ENCODE data around the gene LTA. TPM values are rescaled to one million over a fixed set of nuclear protein-coding genes. Genes with fewer than 3 reads are reported as not detected.

LTA gene
- total and polyA plus RNA-seq, 2 experiments from 2014 or later: not detected

Small RNA genes lying within 50 kb of the gene (small RNA-seq; reads per million reads assigned to genes)
- 15.1 reads per million, percentile 97 among the genes with 10 or more reads in this experiment for gene SNORA38 (ENCODE audit: low replicate concordance)
- gene SNORD117 (ENCODE audit: low replicate concordance): 132 reads per million, percentile 99 among the genes with 10 or more reads in this experiment
- gene SNORD84 (ENCODE audit: low replicate concordance): not detected
- gene UQCRHP1 (ENCODE audit: low replicate concordance): not detected

Other genes with a start within 250 kb of the LTA start
Only the 30 nearest of the 34 such genes appear.
- 36.1 and 44.3 TPM in 2 replicates for gene HLA-B, start 215.1 kb upstream of the LTA start, total RNA-seq (2014; rRNA removed; shearing (Covaris generic))
- gene HLA-B, start 215.1 kb upstream of the LTA start, polyA plus RNA-seq (2016; fragmentation: Nextera tagmentation; extraction: Ambion mirVana): 86.0 and 102 TPM in 2 replicates
- 18.2 and 22.7 TPM in 2 replicates for gene MICA, start 168.7 kb upstream of the LTA start, total RNA-seq (2014; rRNA removed; shearing (Covaris generic))
- gene MICA, start 168.7 kb upstream of the LTA start, polyA plus RNA-seq (2016; fragmentation: Nextera tagmentation; extraction: Ambion mirVana): 12.7 and 13.4 TPM in 2 replicates
- gene MICB, start 74.1 kb upstream of the LTA start, total RNA-seq (2014; rRNA removed; shearing (Covaris generic)): 20.8 and 23.8 TPM in 2 replicates
- 8.8 and 9.2 TPM in 2 replicates for gene MICB, start 74.1 kb upstream of the LTA start, polyA plus RNA-seq (2016; fragmentation: Nextera tagmentation; extraction: Ambion mirVana)
- not detected in 2 replicates for gene MCCD1, start 43.3 kb upstream of the LTA start, total RNA-seq (2014; rRNA removed; shearing (Covaris generic))
- gene MCCD1, start 43.3 kb upstream of the LTA start, polyA plus RNA-seq (2016; fragmentation: Nextera tagmentation; extraction: Ambion mirVana): not detected in 2 replicates
- gene DDX39B, start 30.3 kb upstream of the LTA start, total RNA-seq (2014; rRNA removed; shearing (Covaris generic)): 849 and 866 TPM in 2 replicates
- gene DDX39B, start 30.3 kb upstream of the LTA start, polyA plus RNA-seq (2016; fragmentation: Nextera tagmentation; extraction: Ambion mirVana): 341 and 357 TPM in 2 replicates
- 1.6 and 2.4 TPM in 2 replicates for gene ATP6V1G2, start 25.7 kb upstream of the LTA start, total RNA-seq (2014; rRNA removed; shearing (Covaris generic))
- 2.2 and 2.7 TPM in 2 replicates for gene ATP6V1G2, start 25.7 kb upstream of the LTA start, polyA plus RNA-seq (2016; fragmentation: Nextera tagmentation; extraction: Ambion mirVana)
- 10.1 and 12.3 TPM in 2 replicates for gene NFKBIL1, start 24.7 kb upstream of the LTA start, total RNA-seq (2014; rRNA removed; shearing (Covaris generic))
- gene NFKBIL1, start 24.7 kb upstream of the LTA start, polyA plus RNA-seq (2016; fragmentation: Nextera tagmentation; extraction: Ambion mirVana): 8.4 and 9.6 TPM in 2 replicates
- gene TNF, start 3.3 kb downstream of the LTA start, total RNA-seq (2014; rRNA removed; shearing (Covaris generic)): not detected in 2 replicates
- gene TNF, start 3.3 kb downstream of the LTA start, polyA plus RNA-seq (2016; fragmentation: Nextera tagmentation; extraction: Ambion mirVana): 0.11 TPM in 1 of 2 replicates, not detected in the other
- gene LTB, start 10.1 kb downstream of the LTA start, total RNA-seq (2014; rRNA removed; shearing (Covaris generic)): not detected in 2 replicates
- gene LTB, start 10.1 kb downstream of the LTA start, polyA plus RNA-seq (2016; fragmentation: Nextera tagmentation; extraction: Ambion mirVana): 0.83 and 1.7 TPM in 2 replicates
- not detected in 2 replicates for gene LST1, start 14.0 kb downstream of the LTA start, total RNA-seq (2014; rRNA removed; shearing (Covaris generic))
- 0.37 TPM in 1 of 2 replicates, not detected in the other for gene LST1, start 14.0 kb downstream of the LTA start, polyA plus RNA-seq (2016; fragmentation: Nextera tagmentation; extraction: Ambion mirVana)
- not detected in 2 replicates for gene NCR3, start 20.7 kb downstream of the LTA start, total RNA-seq (2014; rRNA removed; shearing (Covaris generic))
- gene NCR3, start 20.7 kb downstream of the LTA start, polyA plus RNA-seq (2016; fragmentation: Nextera tagmentation; extraction: Ambion mirVana): not detected in 2 replicates
- gene AIF1, start 42.9 kb downstream of the LTA start, total RNA-seq (2014; rRNA removed; shearing (Covaris generic)): 6.2 and 13.3 TPM in 2 replicates
- gene AIF1, start 42.9 kb downstream of the LTA start, polyA plus RNA-seq (2016; fragmentation: Nextera tagmentation; extraction: Ambion mirVana): 33.7 and 36.2 TPM in 2 replicates
- 223 and 273 TPM in 2 replicates for gene PRRC2A, start 48.4 kb downstream of the LTA start, total RNA-seq (2014; rRNA removed; shearing (Covaris generic))
- 213 and 238 TPM in 2 replicates for gene PRRC2A, start 48.4 kb downstream of the LTA start, polyA plus RNA-seq (2016; fragmentation: Nextera tagmentation; extraction: Ambion mirVana)
- 289 and 292 TPM in 2 replicates for gene BAG6, start 80.4 kb downstream of the LTA start, total RNA-seq (2014; rRNA removed; shearing (Covaris generic))
- gene BAG6, start 80.4 kb downstream of the LTA start, polyA plus RNA-seq (2016; fragmentation: Nextera tagmentation; extraction: Ambion mirVana): 169 and 183 TPM in 2 replicates
- gene APOM, start 83.6 kb downstream of the LTA start, total RNA-seq (2014; rRNA removed; shearing (Covaris generic)): 1.2 and 4.2 TPM in 2 replicates
- gene APOM, start 83.6 kb downstream of the LTA start, polyA plus RNA-seq (2016; fragmentation: Nextera tagmentation; extraction: Ambion mirVana): 10.0 and 10.7 TPM in 2 replicates
- 12.8 and 15.0 TPM in 2 replicates for gene C6orf47, start 88.5 kb downstream of the LTA start, total RNA-seq (2014; rRNA removed; shearing (Covaris generic))
- gene C6orf47, start 88.5 kb downstream of the LTA start, polyA plus RNA-seq (2016; fragmentation: Nextera tagmentation; extraction: Ambion mirVana): 9.4 TPM in 2 replicates
- 24.6 and 27.1 TPM in 2 replicates for gene GPANK1, start 92.7 kb downstream of the LTA start, total RNA-seq (2014; rRNA removed; shearing (Covaris generic))
- 49.2 and 54.0 TPM in 2 replicates for gene GPANK1, start 92.7 kb downstream of the LTA start, polyA plus RNA-seq (2016; fragmentation: Nextera tagmentation; extraction: Ambion mirVana)
- gene CSNK2B, start 93.8 kb downstream of the LTA start, total RNA-seq (2014; rRNA removed; shearing (Covaris generic)): 210 and 260 TPM in 2 replicates
- 271 and 282 TPM in 2 replicates for gene CSNK2B, start 93.8 kb downstream of the LTA start, polyA plus RNA-seq (2016; fragmentation: Nextera tagmentation; extraction: Ambion mirVana)
- 3.8 and 7.9 TPM in 2 replicates for gene LY6G5B, start 97.7 kb downstream of the LTA start, total RNA-seq (2014; rRNA removed; shearing (Covaris generic))
- gene LY6G5B, start 97.7 kb downstream of the LTA start, polyA plus RNA-seq (2016; fragmentation: Nextera tagmentation; extraction: Ambion mirVana): 8.4 and 8.5 TPM in 2 replicates
- 1.1 TPM in 1 of 2 replicates, not detected in the other for gene LY6G5C, start 108.8 kb downstream of the LTA start, total RNA-seq (2014; rRNA removed; shearing (Covaris generic))
- gene LY6G5C, start 108.8 kb downstream of the LTA start, polyA plus RNA-seq (2016; fragmentation: Nextera tagmentation; extraction: Ambion mirVana): 2.1 TPM in 2 replicates
- gene ABHD16A, start 131.0 kb downstream of the LTA start, total RNA-seq (2014; rRNA removed; shearing (Covaris generic)): 29.7 and 37.0 TPM in 2 replicates
- gene ABHD16A, start 131.0 kb downstream of the LTA start, polyA plus RNA-seq (2016; fragmentation: Nextera tagmentation; extraction: Ambion mirVana): 25.9 and 26.9 TPM in 2 replicates
- gene LY6G6F, start 134.6 kb downstream of the LTA start, total RNA-seq (2014; rRNA removed; shearing (Covaris generic)): not detected in 2 replicates
- not detected in 2 replicates for gene LY6G6F, start 134.6 kb downstream of the LTA start, polyA plus RNA-seq (2016; fragmentation: Nextera tagmentation; extraction: Ambion mirVana)
- not detected in 2 replicates for gene LY6G6D, start 143.1 kb downstream of the LTA start, total RNA-seq (2014; rRNA removed; shearing (Covaris generic))
- not detected in 2 replicates for gene LY6G6D, start 143.1 kb downstream of the LTA start, polyA plus RNA-seq (2016; fragmentation: Nextera tagmentation; extraction: Ambion mirVana)
- not detected in 2 replicates for gene LY6G6C, start 149.5 kb downstream of the LTA start, total RNA-seq (2014; rRNA removed; shearing (Covaris generic))
- 0.23 TPM in 1 of 2 replicates, not detected in the other for gene LY6G6C, start 149.5 kb downstream of the LTA start, polyA plus RNA-seq (2016; fragmentation: Nextera tagmentation; extraction: Ambion mirVana)
- not detected in 2 replicates for gene MPIG6B, start 151.1 kb downstream of the LTA start, total RNA-seq (2014; rRNA removed; shearing (Covaris generic))
- 0.12 and 0.13 TPM in 2 replicates for gene MPIG6B, start 151.1 kb downstream of the LTA start, polyA plus RNA-seq (2016; fragmentation: Nextera tagmentation; extraction: Ambion mirVana)
- 58.7 and 62.2 TPM in 2 replicates for gene DDAH2, start 157.0 kb downstream of the LTA start, total RNA-seq (2014; rRNA removed; shearing (Covaris generic))
- 65.0 and 65.1 TPM in 2 replicates for gene DDAH2, start 157.0 kb downstream of the LTA start, polyA plus RNA-seq (2016; fragmentation: Nextera tagmentation; extraction: Ambion mirVana)
- gene CLIC1, start 164.2 kb downstream of the LTA start, total RNA-seq (2014; rRNA removed; shearing (Covaris generic)): 226 and 269 TPM in 2 replicates
- gene CLIC1, start 164.2 kb downstream of the LTA start, polyA plus RNA-seq (2016; fragmentation: Nextera tagmentation; extraction: Ambion mirVana): 269 and 296 TPM in 2 replicates
- gene MSH5, start 167.7 kb downstream of the LTA start, total RNA-seq (2014; rRNA removed; shearing (Covaris generic)): 23.9 and 27.2 TPM in 2 replicates
- 12.1 and 12.8 TPM in 2 replicates for gene MSH5, start 167.7 kb downstream of the LTA start, polyA plus RNA-seq (2016; fragmentation: Nextera tagmentation; extraction: Ambion mirVana)
- gene SAPCD1, start 190.4 kb downstream of the LTA start, total RNA-seq (2014; rRNA removed; shearing (Covaris generic)): 3.9 TPM in 1 of 2 replicates, not detected in the other
- 4.5 and 5.0 TPM in 2 replicates for gene SAPCD1, start 190.4 kb downstream of the LTA start, polyA plus RNA-seq (2016; fragmentation: Nextera tagmentation; extraction: Ambion mirVana)
- gene VWA7, start 205.0 kb downstream of the LTA start, total RNA-seq (2014; rRNA removed; shearing (Covaris generic)): 0.07 and 0.12 TPM in 2 replicates
- gene VWA7, start 205.0 kb downstream of the LTA start, polyA plus RNA-seq (2016; fragmentation: Nextera tagmentation; extraction: Ambion mirVana): 0.36 and 0.75 TPM in 2 replicates

All from GM23338 (cell line).